Stimulated activated CD4-positive, alpha-beta T cell treated with anti-CD3 and anti-CD28 coated beads, Interleukin-15, amount 100 ng/mL, for 24 hours (primary cell): ENCODE measurements around the gene HPS1.
A peak's percentile ranks its signal among the peaks of the same experiment; 100 is the strongest.

Source experiments
- DNase-seq: peaks from one replicate; pipeline ENCODE4 v3.0.0-alpha.2; 2020

HPS1 gene

DNA sequence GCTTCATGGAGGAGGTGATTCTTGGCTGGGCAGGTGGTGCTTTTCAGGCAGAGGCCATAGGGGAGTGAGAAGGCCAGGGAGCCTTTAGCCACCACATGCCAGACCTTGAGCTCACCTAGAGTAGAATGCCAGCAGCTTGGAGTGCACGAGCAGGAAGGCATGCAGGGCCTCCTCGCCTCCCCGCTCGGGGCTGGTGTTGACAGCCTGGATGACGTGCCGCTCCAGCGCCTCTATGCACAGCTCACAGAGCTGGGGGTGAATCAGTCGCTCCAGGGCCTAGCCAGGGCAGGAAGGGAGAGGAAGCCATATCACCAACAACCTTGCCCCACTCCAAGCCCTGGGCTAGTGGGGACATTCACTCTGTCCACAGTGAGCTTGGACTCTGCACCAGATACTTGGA is 15.7 kb downstream of the HPS1 start:
- DNase-seq, result no peak

DNA sequence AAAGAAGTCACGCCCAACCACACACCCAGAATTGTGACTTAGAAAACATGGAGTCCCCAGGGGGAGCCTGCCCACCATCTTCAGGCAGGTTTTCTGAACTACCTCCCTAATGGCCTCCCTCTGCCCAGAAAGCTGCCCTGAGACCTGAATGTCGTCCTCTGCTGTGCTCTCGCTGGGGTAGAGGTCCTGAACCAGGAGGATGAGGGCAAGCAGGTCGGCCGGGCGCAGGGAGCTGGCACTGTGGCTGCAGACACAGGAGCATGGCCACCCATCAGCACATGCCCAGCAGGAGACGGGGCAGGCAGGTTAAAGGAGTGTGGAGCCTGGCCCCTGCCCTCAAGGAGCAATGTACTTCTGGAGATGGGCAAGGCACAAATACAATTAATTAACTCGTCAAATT is 16.3 kb downstream of the HPS1 start:
- no peak for DNase-seq

DNA sequence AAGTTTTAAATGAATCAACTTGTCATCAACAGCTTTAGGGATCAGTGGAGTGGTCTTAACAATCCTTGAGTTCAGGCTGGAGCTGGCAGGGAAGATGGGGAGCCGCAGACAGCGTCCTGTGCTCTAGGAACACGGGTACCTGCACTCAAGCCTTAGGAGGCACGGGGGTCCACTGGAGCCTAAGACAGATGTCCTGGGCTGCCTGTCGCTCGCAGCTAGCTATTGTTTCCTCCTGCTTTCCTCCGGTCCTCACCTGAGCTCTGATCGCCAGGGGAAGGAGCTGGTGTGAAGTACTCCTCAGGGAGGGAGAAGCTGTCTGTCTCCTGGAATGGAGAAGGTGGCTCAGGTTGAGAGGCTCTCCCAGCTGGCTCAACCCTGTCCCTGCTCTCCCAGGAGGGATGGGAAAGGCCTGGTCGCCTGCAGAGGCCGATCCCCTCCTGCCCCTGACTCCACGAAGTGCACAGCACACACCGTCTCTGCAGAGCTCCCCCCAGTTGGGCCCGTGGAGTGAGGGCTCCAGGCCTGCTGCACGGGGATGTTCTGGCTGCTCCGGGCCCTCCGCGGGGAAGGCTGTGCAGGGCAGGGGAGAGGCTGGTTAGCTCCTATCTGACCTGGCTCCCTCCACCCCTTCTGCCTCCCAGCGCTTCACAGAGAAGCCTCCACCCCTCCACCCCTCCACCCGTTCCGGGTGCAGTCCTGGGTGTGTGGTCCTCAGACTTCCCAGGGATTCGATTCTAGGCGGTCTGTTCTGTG is 17.2 kb downstream of the HPS1 start:
- no peak for DNase-seq

DNA sequence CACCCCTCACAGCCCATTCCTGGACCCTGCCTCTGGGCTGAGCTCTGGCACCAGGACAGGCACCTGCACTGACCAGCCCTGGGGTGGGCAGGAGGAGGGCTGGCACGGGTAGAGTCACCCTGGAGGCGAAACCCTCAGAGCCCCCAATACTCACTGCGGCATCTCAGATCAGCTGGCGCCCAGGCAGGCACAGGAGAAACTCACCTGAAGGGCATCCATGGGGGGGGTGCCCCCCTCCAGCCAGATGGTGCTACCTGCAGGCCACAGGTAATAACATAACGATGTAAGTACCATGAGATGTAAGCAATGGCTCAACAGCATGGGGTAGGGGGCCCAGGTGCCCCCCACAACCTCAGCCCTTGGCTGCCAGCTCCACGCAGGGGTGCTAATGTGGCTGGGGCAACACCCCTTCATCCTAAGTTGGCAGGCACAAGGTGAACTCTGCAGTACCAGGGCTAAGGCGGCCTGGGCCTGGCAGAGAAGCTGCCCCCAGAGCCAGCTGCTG is 19.7 kb downstream of the HPS1 start:
- no peak for DNase-seq

GRCh38 chr10:98425511-98426352 is 21.0 kb downstream of the HPS1 start:
- peak; percentile 60 for DNase-seq

GRCh38 chr10:98424295-98425254 is 22.2 kb downstream of the HPS1 start:
- no peak for DNase-seq

- DNase-seq, result no peak
Measured at GRCh38 chr10:98423691-98424120, 23.0 kb downstream of the HPS1 start.

DNA sequence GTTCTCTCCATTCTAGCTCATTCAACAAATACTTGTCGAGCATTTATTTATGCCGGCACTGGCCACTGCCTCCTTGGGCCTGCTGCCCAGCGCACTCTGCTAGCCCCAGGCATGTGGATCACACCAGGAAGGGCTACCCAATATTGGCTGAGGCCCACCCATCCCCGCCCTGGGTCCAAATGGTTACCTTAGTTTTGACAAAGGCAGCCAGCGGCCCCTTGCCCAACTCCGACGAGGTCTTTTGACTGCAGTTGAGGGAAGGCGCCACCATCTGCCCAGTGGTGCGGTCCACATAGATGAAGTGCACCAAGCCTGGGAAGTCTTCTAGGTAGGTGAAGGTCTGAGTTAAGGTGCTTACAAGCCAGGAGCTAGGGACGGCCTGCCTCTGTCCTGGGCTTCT is 24.6 kb downstream of the HPS1 start:
- DNase-seq, result no peak

DNA sequence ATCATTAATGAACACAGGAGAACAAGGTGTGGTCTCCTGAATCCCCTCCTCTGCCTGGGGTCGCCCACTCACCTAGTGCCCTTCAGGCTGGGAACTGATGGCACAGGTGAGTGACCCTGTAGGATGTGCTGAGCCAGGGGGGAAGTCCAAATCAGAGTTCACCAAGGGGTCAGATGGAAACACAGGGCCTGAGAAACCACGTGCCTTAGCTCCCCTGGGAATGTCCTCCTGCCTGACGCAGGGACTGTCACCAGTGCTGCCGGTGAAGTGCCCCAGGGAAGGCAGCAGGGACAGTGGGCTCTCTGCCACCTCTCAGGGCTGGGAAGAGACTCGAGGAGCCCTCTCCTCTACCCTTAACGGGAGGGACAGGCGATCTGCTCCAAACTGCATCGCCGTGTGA is 25.9 kb downstream of the HPS1 start:
- no peak for DNase-seq

- no peak for DNase-seq
Measured at GRCh38 chr10:98419469-98420261, 27.1 kb downstream of the HPS1 start.

GRCh38 chr10:98418665-98419468 is 27.9 kb downstream of the HPS1 start:
- DNase-seq, result no peak

GRCh38 chr10:98417973-98418664 is 28.6 kb downstream of the HPS1 start:
- no peak for DNase-seq

DNA sequence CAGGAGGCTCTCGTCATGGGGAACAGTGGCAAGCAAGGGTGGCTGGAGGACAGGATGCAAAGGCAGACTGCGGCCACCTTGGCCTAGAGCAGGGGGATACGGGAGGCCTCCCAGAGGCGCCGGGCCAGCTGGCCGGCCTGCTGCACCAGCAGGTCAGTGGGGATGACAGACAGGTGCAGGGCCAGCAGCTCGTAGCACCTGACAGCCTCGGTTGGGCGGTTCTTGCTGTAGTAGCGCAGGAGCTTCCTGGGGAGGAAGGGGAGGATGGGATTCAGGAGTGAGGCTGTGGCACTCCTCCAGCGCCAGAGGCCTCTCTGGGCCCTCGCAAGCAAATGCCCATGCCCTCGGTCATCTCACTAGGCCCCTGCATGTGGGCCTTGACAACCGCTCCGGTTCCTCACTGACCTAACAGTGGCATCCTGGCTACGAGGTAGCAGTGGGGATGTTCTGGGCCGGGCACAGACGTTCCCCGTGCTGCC is 29.2 kb downstream of the HPS1 start:
- no peak for DNase-seq

DNA sequence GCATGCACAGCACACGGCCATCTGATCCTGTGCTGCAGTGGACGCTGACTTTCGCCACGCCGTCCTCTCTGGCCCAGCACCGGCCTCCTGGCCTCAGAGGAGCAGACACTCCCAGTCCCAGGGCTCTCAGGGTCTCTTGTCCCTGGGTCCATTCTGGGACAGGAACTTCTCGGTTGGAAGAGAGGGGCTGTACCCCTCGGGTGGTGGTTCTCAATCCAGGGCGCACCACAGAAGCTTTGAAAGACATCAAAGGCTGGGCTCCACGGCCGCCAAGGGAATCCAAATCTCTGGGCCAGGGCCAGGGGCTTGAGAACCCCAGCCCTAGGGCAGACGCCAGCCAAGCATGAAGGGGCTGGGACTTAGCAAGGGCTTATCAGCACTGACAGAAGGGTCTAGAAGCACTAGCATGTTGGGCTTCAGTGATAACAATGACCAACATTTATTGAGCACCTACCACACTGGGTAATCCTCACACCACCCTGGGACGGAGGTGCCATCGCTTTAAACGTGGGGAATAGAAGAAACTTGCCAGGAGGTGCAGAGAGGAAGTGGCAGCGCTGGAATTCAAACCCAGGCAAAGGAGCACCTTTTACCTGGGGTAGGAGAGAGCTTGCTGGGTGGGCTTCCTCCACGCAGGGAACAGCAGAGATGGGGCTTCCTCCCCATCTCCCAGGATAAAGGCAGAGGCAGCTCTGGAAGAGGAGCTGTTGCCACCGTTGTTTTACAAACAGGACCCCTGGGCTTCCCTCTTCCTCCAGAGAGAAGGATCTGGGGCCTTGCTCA is 29.9 kb downstream of the HPS1 start:
- no peak for DNase-seq

DNA sequence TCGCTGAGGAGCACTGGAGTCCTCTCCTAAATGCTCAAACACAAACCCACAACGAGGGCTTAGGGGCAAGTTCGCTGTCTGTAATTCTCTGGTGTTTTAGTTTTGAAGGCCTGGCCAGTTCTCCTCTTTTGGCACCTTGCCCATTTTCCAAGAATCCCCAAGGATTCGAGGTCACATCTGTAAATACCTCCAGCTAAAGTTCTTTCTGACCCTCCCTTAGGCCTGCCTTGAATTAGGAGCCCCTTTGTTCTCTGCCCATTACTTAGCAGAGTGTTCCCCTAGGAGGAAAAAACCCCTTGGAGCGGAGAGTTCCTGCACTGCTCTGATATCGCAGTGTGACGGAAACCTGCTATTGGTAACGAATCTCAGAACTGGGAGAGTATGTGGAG is 31.0 kb downstream of the HPS1 start:
- DNase-seq, result no peak

DNA sequence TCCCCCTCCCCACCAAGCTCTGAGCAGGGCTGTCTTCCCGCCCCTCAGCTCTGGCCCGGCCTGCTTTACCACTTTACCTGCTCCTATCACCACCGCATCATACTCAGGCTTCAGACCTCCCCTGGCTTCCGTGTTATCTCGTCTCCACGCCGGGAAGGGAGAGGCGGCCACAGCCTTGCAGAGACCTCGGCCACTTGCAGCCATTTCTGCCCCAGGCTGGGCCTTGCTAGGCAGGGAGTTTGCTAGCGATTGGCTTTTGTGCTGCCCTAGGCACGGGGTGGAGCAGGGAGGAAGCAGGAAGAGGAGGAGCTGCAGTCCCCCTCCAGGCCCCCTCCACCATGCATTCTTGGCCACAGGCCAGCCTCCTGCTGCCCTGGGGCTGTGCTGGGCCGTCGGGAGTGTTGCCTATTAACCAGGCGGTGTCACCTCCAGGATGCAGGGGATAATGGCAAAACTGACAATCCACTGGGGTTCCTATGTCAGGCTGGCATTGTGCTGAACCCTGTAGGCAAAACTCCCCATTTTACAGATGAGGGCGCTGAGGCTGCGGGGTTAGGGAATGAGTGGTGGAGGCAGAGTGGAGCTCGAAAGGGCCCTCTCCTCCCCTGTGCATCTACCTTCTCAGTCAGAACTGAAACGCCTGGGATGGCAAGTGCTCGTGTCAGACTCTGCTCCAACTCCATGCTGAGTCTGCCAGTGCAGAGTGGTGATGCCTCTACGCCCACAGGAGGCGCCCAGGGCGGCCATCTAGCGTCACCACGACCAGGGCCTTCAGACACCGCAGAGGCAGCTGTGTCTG is 31.6 kb downstream of the HPS1 start, which contains the start of gene PYROXD2:
PYROXD2 (minus strand) TSS at position 251 of the 799 bp plus-strand sequence; CDS start at position 204, 47 bp downstream.
- DNase-seq, result peak; percentile 55

GRCh38 chr10:98414578-98414931 is 32.2 kb downstream of the HPS1 start:
- no peak for DNase-seq

- DNase-seq, result no peak
Measured at GRCh38 chr10:98411768-98412167, 35.0 kb downstream of the HPS1 start.

DNA sequence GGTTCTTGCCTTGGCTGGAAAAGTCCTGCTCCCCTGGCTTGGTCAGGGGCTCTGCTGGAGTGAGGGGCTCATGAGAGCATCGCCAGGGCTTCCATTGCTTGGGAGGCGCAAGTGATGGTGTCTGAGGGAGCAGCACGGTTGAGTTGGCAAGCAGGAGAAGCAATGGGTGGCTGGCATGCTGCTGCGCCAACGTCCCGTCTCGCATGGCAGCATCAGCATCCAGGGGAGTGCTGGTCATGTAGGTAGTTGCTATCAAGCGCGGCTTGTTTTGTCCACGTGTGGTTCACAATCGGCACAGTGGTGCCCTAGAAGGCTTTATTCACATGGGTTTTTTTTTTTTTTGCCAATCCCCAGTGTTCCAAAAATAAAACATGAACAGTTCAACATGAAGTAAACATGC is 35.6 kb downstream of the HPS1 start:
- no peak for DNase-seq
